CD1c-positive myeloid dendritic cell (primary cell): ENCODE data around the gene ADAM19.

ENCODE experiments used
- DNase-seq: peaks from one replicate; pipeline ENCODE4 v3.0.0-alpha.2; 2016; ENCODE audit errors: extremely low spot score

The ADAM19 gene

GRCh38 chr5:157464519-157465171, 110.9 kb downstream of the ADAM19 start:
- DNase-seq, result peak; percentile 78

DNA sequence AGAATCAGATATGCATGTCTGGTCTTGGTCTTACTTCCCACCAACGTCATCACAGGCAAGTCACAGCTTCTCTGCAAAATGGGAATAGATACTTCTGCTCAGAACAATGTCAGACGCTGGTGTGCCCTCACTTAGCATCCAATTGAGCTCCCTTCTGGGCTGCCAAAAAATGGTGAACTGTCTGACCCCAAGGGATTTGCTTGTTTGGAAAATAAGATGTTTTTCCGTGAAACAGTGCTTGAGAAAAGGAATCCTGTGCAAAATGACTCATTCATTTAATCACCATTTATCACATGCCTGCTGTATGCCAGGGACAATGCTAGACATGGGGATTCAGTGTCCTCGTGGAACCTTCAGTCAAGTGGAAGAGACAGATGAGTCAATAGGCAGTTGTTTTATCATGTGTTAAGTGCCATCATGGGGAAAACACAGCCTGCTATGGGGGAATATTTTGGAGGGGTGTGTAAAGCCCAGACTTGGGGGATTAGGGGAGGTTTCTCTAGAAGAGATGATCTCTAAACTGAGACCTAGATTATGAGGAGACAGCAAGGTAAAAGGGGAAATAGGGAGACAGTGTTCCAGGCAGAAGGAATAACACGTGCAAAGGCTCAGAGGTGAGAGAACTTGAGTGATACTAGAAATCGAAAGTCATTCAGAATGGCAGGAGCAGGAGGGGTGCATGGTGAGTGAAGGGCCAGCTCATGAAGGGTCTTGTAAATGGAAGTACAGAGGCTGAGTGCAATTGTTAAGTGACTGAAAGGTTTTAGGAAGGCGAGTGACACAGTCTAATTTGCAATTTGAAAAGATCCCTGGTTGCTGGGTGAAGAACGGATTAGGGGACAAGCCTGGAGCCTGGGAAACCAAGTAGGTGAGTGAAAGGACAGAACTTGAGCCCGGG, 111.7 kb downstream of the ADAM19 start:
- DNase-seq, result peak; percentile 32

DNA sequence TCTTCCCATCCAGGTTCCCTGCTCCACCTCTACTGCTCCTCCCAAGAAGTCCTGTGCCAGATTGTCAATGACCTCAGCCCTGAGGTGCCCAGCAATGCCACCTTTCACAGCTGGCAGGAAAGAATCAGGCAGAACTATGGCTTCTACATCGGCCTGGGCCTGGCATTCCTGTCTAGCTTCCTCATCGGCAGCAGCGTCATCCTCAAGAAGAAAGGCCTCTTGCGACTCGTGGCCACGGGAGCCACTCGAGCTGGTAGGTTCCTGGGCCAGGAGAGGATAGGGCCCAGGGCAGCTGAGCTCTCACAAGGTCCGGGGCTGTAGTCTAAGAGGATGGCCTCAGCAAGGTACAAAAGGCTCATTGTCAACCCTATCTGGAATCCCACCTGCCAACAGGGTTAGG, 112.5 kb downstream of the ADAM19 start:
- no peak for DNase-seq

- DNase-seq, result no peak
These were observed 114.4 kb downstream of the ADAM19 start for GRCh38 chr5:157460921-157461792.

DNA sequence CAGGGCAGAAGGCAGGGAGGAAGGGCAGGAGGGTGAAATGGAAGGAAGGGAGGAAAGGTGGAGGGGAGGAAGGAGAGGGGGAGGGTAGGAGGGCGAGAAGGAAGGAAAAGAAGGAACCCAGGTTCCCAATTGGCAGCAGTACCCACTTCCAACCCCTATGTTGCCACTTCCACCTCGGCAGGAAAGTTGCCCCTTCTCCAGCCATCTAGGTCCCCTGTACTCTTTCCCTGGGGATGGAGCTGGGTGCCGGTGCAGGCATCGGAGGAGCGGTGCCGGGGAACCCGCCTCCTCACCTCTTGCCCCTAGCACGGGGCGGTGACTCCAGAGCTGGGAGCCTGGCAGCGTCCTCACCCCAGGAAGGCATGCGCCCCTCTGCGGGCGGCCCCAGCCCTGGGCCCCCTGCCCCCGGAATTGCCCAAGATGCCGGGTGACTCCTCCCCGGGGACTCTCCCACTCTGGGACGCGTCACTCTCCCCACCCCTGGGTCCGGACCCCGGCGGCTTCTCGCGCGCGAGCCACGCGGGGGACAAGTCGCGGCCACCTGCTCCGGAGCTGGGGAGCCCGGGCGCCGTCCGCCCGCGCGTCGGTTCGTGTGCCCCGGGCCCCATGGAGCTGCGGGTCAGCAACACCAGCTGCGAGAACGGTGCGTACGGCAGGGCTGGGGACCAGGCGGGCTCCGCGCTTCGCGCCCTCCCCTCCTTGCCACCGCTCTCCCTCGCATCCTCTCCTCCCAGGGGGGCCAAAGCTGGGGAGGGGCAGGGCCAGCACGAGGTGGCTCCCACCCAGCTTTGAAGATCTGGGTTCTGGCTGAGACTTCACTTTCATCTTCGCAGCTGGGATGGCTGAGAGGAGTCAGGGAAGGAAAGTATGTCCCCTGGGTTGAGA, 115.6 kb downstream of the ADAM19 start, which contains the start of gene NIPAL4:
NIPAL4 (plus strand) TSS at position 499 of the 885 bp plus-strand sequence; CDS start at position 607, 108 bp downstream.
- DNase-seq, result peak; percentile 23

- no peak for DNase-seq
These were observed 116.7 kb downstream of the ADAM19 start for GRCh38 chr5:157458835-157459234.

- no peak for DNase-seq
These were observed 118.2 kb downstream of the ADAM19 start for GRCh38 chr5:157457391-157457790.

GRCh38 chr5:157456301-157456700, 119.3 kb downstream of the ADAM19 start:
- DNase-seq, result no peak

- DNase-seq, result no peak
These were observed 120.5 kb downstream of the ADAM19 start for GRCh38 chr5:157455057-157455456.

- no peak for DNase-seq
These were observed 121.3 kb downstream of the ADAM19 start for GRCh38 chr5:157454273-157454672.

GRCh38 chr5:157451806-157452205, 123.8 kb downstream of the ADAM19 start:
- no peak for DNase-seq

DNA sequence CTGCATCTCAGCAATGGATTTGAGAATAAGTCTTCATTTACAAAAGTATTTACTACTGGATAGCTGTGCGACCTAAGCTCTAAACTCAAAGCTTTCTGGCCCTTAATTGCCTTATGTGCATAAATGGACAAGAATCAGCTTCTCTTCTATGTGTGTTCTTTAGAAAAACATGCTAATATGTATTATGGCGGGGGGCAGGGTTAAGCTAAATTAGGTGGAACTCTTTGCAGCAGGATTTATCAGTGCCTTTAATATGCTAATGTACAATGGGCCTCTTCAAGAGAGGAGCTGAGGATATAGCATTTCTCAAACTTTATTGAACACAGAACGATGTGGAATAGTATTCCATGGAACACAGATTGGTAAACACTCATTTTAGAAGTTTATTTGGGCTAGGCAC, 125.6 kb downstream of the ADAM19 start:
- no peak for DNase-seq

DNA sequence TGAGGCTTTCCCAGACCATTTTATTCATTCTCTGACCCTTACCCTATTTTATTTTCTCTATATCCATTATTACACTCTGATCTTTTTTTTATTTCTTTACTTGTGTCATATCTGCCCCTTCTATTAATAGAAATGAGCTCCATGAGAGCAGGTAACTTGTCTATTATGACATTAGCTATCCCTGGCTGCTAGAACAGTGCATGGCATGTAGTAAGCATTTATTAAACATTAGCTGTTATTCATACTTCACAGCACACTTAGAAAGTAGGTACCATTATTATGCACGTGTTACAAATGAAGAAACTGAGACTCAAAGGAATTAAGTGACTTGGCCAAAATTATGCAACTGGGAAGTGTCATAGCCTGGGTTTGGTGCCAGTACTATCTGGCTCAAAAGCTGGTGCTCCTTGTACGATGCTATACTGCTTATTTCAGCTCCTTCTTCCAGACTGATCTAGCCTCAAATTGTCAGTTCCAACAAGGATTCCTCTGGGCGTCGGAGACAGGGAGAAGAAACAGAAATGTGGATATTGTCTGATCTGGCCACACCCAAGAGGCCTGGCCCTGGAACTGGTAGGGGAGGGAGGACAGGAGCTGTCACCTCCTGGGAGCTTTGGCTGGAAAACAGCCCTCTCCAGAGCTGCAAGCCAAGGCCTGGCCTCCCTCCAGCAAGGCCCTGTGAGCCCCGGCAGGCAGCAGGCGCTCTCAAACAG, 126.4 kb downstream of the ADAM19 start:
- DNase-seq, result no peak

GRCh38 chr5:157447201-157447637, 128.4 kb downstream of the ADAM19 start:
- no peak for DNase-seq

- no peak for DNase-seq
These were observed 129.1 kb downstream of the ADAM19 start for GRCh38 chr5:157446412-157446935.

- DNase-seq, result no peak
These were observed 129.7 kb downstream of the ADAM19 start for GRCh38 chr5:157445745-157446411.

DNA sequence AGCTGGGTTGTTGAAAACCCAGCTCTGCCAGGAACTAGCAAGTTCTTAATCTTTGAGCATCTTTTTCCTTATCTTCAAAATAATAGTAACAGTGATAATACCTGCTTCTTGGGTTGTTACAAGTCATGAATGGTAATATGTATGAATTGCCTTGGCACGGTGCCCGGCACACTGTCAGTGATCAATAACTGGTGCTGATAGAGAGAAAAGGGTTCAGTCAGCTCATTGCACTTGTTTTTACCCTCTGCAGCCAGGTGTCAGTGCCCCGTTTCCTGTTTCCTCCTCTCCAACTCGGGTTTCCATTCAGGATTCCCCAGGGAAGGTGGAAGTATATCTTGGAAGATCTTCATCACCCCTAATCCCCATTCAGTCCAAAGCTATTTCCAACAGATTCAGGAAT, 131.4 kb downstream of the ADAM19 start:
- DNase-seq, result no peak

GRCh38 chr5:157443041-157443549, 132.5 kb downstream of the ADAM19 start:
- no peak for DNase-seq

- no peak for DNase-seq
These were observed 141.5 kb downstream of the ADAM19 start for GRCh38 chr5:157434096-157434495.
